IMR-90 (cell line): Measurements from ENCODE around the gene CNPPD1. TPM values are rescaled to one million over a fixed set of nuclear protein-coding genes. Genes with fewer than 3 reads are reported as not detected.
A peak's percentile ranks its signal among the peaks of the same experiment; 100 is the strongest.

ENCODE experiments used
- ATAC-seq: fragments of 200-7000 bp; cut with Tn5 transposase; 2 replicates; pipeline ENCODE4 v1.9.1; 2020; ENCODE audit warnings: low read depth, mild to moderate bottlenecking, moderate library complexity
- BruUV-seq: library from RNA; stranded (reverse); fragments of 400-500 nt; replicated peaks from 2 replicates; lab custom pipeline; 2021; lab: Mats Ljungman, UMichigan
- CTCF ChIA-PET: fragments of 300-600 bp; formaldehyde crosslinking; extraction: SDS; loops from one replicate; lab custom pipeline; 2021; ENCODE audit warnings: antibody characterized with exemption; lab: Yijun Ruan, JAX
- POLR2A ChIA-PET: fragments of 300-600 bp; sonication (Branson Sonifier 250); formaldehyde crosslinking; loops from one replicate; lab custom pipeline; 2022; ENCODE audit warnings: antibody characterized with exemption; ENCODE audit not compliant: unreplicated experiment; lab: Charles Lee
- DNase-seq: peaks from one replicate; pipeline ENCODE4 v3.0.0; 2013
- H2AFZ ChIP-seq: replicated peaks from 2 replicates; pipeline ENCODE3; 2013; ENCODE audit warnings: low read length, mild to moderate bottlenecking; ENCODE audit not compliant: poor library complexity
- H2AK5ac ChIP-seq: 2 replicates; pipeline ENCODE4 v1.6.1; 2013; ENCODE audit warnings: low read depth, low read length, inconsistent platforms
- H2AK9ac ChIP-seq: replicated peaks from 2 replicates; pipeline ENCODE3; 2013; ENCODE audit warnings: mild to moderate bottlenecking, low read depth, low read length, moderate library complexity; ENCODE audit not compliant: poor library complexity
- H2BK120ac ChIP-seq: 2 replicates; pipeline ENCODE4 v1.6.1; 2013; ENCODE audit warnings: low read depth, low read length, inconsistent platforms
- H2BK15ac ChIP-seq: 3 replicates; pipeline ENCODE4 v1.6.1; 2013; ENCODE audit warnings: low read depth, low read length, inconsistent platforms
- H2BK20ac ChIP-seq: 2 replicates; pipeline ENCODE4 v1.6.1; 2013; ENCODE audit warnings: low read depth, mild to moderate bottlenecking, inconsistent platforms, low read length, moderate library complexity
- H2BK5ac ChIP-seq: 2 replicates; pipeline ENCODE4 v1.6.1; 2013; ENCODE audit warnings: mild to moderate bottlenecking, low read depth, low read length, inconsistent platforms; ENCODE audit not compliant: poor library complexity, severe bottlenecking
- H3K14ac ChIP-seq: replicated peaks from 2 replicates; pipeline ENCODE4 v1.6.1; 2013; ENCODE audit warnings: low read depth, low read length, inconsistent platforms
- H3K18ac ChIP-seq: 2 replicates; pipeline ENCODE4 v1.6.1; 2013; ENCODE audit warnings: low read depth, low read length, control low read depth
- H3K23ac ChIP-seq: 2 replicates; pipeline ENCODE4 v1.6.1; 2013; ENCODE audit warnings: low read depth, low read length, inconsistent platforms
- H3K27ac ChIP-seq: 2 replicates; pipeline ENCODE4 v1.5.1; 2013; ENCODE audit warnings: mild to moderate bottlenecking, control low read depth, low read length; ENCODE audit not compliant: insufficient read depth
- H3K27me3 ChIP-seq: 2 replicates; pipeline ENCODE4 v1.6.1; 2013; ENCODE audit warnings: low read length; ENCODE audit not compliant: control insufficient read depth, insufficient read depth
- H3K36me3 ChIP-seq: 2 replicates; pipeline ENCODE4 v1.6.1; 2013; ENCODE audit warnings: low read length, mixed read lengths; ENCODE audit not compliant: control insufficient read depth, insufficient read depth
- H3K4ac ChIP-seq: 2 replicates; pipeline ENCODE4 v1.6.1; 2013; ENCODE audit warnings: low read depth, low read length, inconsistent platforms
- H3K4me1 ChIP-seq: 2 replicates; pipeline ENCODE4 v1.6.1; 2013; ENCODE audit warnings: low read length, mixed read lengths; ENCODE audit not compliant: control insufficient read depth, insufficient read depth
- H3K4me2 ChIP-seq: 2 replicates; pipeline ENCODE4 v1.6.1; 2013; ENCODE audit warnings: low read depth, mild to moderate bottlenecking, control low read depth, low read length, moderate library complexity
- H3K4me3 ChIP-seq: 2 replicates; pipeline ENCODE4 v1.5.1; 2013; ENCODE audit warnings: low read depth, mild to moderate bottlenecking, control low read depth, low read length, moderate library complexity; ENCODE audit not compliant: insufficient read depth
- H3K56ac ChIP-seq: 2 replicates; pipeline ENCODE4 v1.6.1; 2013; ENCODE audit warnings: low read length, inconsistent platforms; ENCODE audit not compliant: insufficient read depth; ENCODE audit errors: extremely low read depth
- H3K79me1 ChIP-seq, 2 experiments: 2 replicates each; pipeline ENCODE4 v1.6.1; 2013; ENCODE audit warnings: low read length in 2 of 2, inconsistent platforms in 1 of 2, low read depth in 1 of 2
- H3K9ac ChIP-seq: 2 replicates; pipeline ENCODE4 v1.6.1; 2013; ENCODE audit warnings: low read depth, low read length, control low read depth
- H3K9me1 ChIP-seq: 2 replicates; pipeline ENCODE4 v1.6.1; 2013; ENCODE audit warnings: low read length, inconsistent platforms; ENCODE audit not compliant: insufficient read depth
- H3K9me3 ChIP-seq: 2 replicates; pipeline ENCODE4 v1.6.1; 2013; ENCODE audit warnings: low read length; ENCODE audit not compliant: control insufficient read depth, insufficient read depth
- H4K20me1 ChIP-seq: 2 replicates; pipeline ENCODE4 v1.6.1; 2013; ENCODE audit warnings: low read length, inconsistent platforms; ENCODE audit not compliant: insufficient read depth
- H4K5ac ChIP-seq: 2 replicates; pipeline ENCODE4 v1.6.1; 2013; ENCODE audit warnings: mild to moderate bottlenecking, low read depth, low read length, control low read depth
- H4K8ac ChIP-seq, 2 experiments: 2 replicates each; pipeline ENCODE4 v1.6.1; 2013; ENCODE audit warnings: low read depth in 2 of 2, low read length in 2 of 2, control low read depth in 1 of 2, inconsistent platforms in 1 of 2
- H4K91ac ChIP-seq: 2 replicates; pipeline ENCODE4 v1.6.1; 2013; ENCODE audit warnings: low read depth, low read length, inconsistent platforms; ENCODE audit not compliant: insufficient read depth
- BHLHE40 ChIP-seq: fragments of 150-350 bp; IDR thresholded peaks from 2 replicates; pipeline ENCODE4 v1.6.1; 2016; ENCODE audit warnings: mild to moderate bottlenecking, low read depth, low read length
- CEBPB ChIP-seq: IDR thresholded peaks from 2 replicates; pipeline ENCODE4 v1.6.1; 2012; ENCODE audit warnings: low read depth, low read length, improper control_type of control experiment
- CHD1 ChIP-seq: IDR thresholded peaks from 2 replicates; pipeline ENCODE4 v1.6.1; 2012; ENCODE audit warnings: low read depth, low read length, improper control_type of control experiment
- FOS ChIP-seq: fragments of 150-350 bp; IDR thresholded peaks from 2 replicates; pipeline ENCODE4 v1.6.1; 2016; ENCODE audit warnings: low read depth, low read length
- MAZ ChIP-seq: IDR thresholded peaks from 2 replicates; pipeline ENCODE4 v1.6.1; 2012; ENCODE audit warnings: low read depth, mild to moderate bottlenecking, low read length, improper control_type of control experiment, moderate library complexity, borderline replicate concordance
- MXI1 ChIP-seq: IDR thresholded peaks from 2 replicates; pipeline ENCODE4 v1.6.1; 2012; ENCODE audit warnings: low read depth, mild to moderate bottlenecking, low read length, moderate library complexity, borderline replicate concordance
- NFE2L2 ChIP-seq: fragments of 150-350 bp; IDR thresholded peaks from 2 replicates; pipeline ENCODE4 v1.6.1; 2016; ENCODE audit warnings: low read depth, mild to moderate bottlenecking, low read length
- RAD21 ChIP-seq: IDR thresholded peaks from 2 replicates; pipeline ENCODE4 v1.6.1; 2012; ENCODE audit warnings: low read length, improper control_type of control experiment
- RCOR1 ChIP-seq: IDR thresholded peaks from 2 replicates; pipeline ENCODE4 v1.6.1; 2012; ENCODE audit warnings: mild to moderate bottlenecking, low read length, improper control_type of control experiment; ENCODE audit not compliant: insufficient replicate concordance
- RFX5 ChIP-seq: IDR thresholded peaks from 2 replicates; pipeline ENCODE4 v1.8.0; 2012; ENCODE audit warnings: low read depth, mild to moderate bottlenecking, low read length, moderate library complexity
- SMC3 ChIP-seq: fragments of 150-350 bp; IDR thresholded peaks from 2 replicates; pipeline ENCODE4 v1.6.1; 2016; ENCODE audit warnings: low read depth, mild to moderate bottlenecking, antibody characterized with exemption, low read length, moderate library complexity
- WGBS, 2 experiments: methylation state at CpG; one replicate each; pipeline versions ENCODE4 v1.1.5 to v1.1.7; 2013; ENCODE audit warnings: missing lambda C conversion rate in 2 of 2; ENCODE audit not compliant: insufficient read length in 1 of 2; ENCODE audit errors: extremely low coverage in 2 of 2; 5-methylcytosine and 5-hydroxymethylcytosine counted together
- dilution Hi-C: fragments of 300-500 bp; cut with HindIII; formaldehyde crosslinking; loops from one replicate; pipeline ENCODE4 v1.14.3; 2018; ENCODE audit warnings: low sequenced_read_pairs; ENCODE audit not compliant: unreplicated experiment
- in situ Hi-C: fragments of 300-500 bp; cut with MboI; formaldehyde crosslinking; loops from 3 replicates; pipeline ENCODE4 v1.14.3; 2019; ENCODE audit warnings: low sequenced_read_pairs, inconsistent platforms, mixed read lengths
- intact Hi-C: fragments of 100-400 bp; cut with micrococcal nuclease; formaldehyde crosslinking; loops from 2 replicates; pipeline ENCODE4 v1.10.0; 2022
- polyA plus RNA-seq, 3 experiments: library from polyadenylated mRNA; depleted of rRNA; stranded (reverse); fragments of >200 nt; gene quantifications; 2 replicates each; pipeline ENCODE4 v1.2.3, GENCODE V29; 2012; ENCODE audit warnings: low replicate concordance in 1 of 3
- total RNA-seq: library from RNA; depleted of rRNA; stranded (reverse); fragments of >200 nt; gene quantifications from 2 replicates; pipeline ENCODE4 v1.2.3, GENCODE V29; 2012
- TF ChIP-seq, protein P1 (sequence below): fragments of 150-350 bp; IDR thresholded peaks from 2 replicates; pipeline ENCODE4 v1.6.1; 2017; ENCODE audit warnings: mild to moderate bottlenecking, antibody characterized with exemption, low read length, low read depth
- TF ChIP-seq, protein P2 (sequence below): fragments of 150-350 bp; IDR thresholded peaks from 2 replicates; pipeline ENCODE4 v1.6.1; 2016; ENCODE audit warnings: low read depth, mild to moderate bottlenecking, low read length, moderate library complexity, borderline replicate concordance
- TF ChIP-seq, protein P3 (sequence below): conservative IDR thresholded peaks from 2 replicates; pipeline ENCODE4 v1.5.1; 2012; ENCODE audit warnings: mild to moderate bottlenecking, low read depth, low read length, improper control_type of control experiment

CNPPD1 gene
- total and polyA plus RNA-seq, 2 of the 4 experiments (the other 2 are of a cell fraction): 11.1 to 29.2 TPM

DNA sequence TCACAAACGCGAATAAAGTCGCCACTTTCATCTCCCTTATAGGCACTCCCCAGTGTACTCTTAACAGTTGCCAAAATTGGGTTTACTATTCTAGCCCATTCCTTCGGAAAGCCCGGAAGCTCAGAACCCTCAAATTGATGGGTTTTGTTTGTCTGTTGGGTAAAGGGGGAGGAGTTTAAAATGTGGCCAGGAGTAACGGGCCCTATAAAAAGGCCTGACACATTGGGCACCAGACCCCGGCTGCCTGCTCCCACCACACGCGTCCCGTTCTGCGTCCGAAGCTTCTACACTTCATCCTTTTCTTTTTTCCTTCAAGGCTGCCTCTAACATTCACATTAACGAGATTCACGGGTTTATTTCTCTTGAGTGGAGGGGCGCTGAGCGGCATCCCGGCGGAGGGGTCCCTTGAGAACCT, 16.9 kb downstream of the CNPPD1 start (continued):
- TF ChIP-seq BHLHE40 (no peak), CHD1 (no peak)

DNA sequence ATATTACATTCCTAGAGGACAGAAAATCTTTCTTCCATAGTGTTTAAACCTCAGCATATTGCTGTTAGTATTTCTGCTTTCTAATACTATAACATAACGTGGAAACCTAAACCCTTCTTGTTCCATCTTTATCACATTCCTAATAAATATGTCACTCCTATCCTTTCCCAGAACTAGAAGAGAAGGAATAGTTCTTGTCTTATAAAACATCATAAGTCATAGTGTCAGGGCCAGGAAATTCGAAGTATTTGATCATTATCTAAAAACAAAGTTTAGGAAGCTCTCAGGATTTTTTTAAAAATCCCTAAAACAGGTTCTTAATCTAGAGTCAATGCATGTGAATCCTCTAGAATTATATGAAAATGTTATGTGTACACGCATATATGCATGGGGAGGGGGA, 18.1 kb downstream of the CNPPD1 start:
- no CpG with 5 or more reads among the region's 3 CpGs for WGBS, 2 experiments
- H3K23ac ChIP-seq: no peak overlapping the region
- H3K4ac ChIP-seq: no peak overlapping the region
- no peak overlapping the region for H4K5ac ChIP-seq
- H4K8ac ChIP-seq: no peak overlapping the region
- H3K4me1 ChIP-seq: peaks cover 3% of the 10 kb centered on the region; the same call in 1 of the 2 replicates
- no TSS peak for BruUV-seq
- intact Hi-C loops: no loop called here
- ATAC-seq (no peak), DNase-seq (peak; percentile 17)
- H2AK9ac ChIP-seq: no peak overlapping the region
- no peaks in the 10 kb centered on the region for H3K27me3 ChIP-seq
- no peak overlapping the region for H2BK5ac ChIP-seq
- no peak overlapping the region for H2BK120ac ChIP-seq
- no peak overlapping the region for H3K18ac ChIP-seq
- no peak overlapping the region for H3K56ac ChIP-seq
- no peak overlapping the region for H3K9ac ChIP-seq
- H3K79me1 ChIP-seq: peaks cover 5 to 17% of the 10 kb centered on the region in 2 experiments; a peak in 2 of 4 replicates
- H3K9me1 ChIP-seq: no peaks in the 10 kb centered on the region; the same call in 1 of the 2 replicates
- no peak overlapping the region for H3K4me3 ChIP-seq
- no peak overlapping the region for H2BK20ac ChIP-seq
- H2AK5ac ChIP-seq: no peak overlapping the region
- H3K27ac ChIP-seq: no peak overlapping the region
- no peak overlapping the region for H3K4me2 ChIP-seq
- ChIA-PET POLR2A (no interaction called here), CTCF (interaction anchor here (0.6 to 1.6 kb wide), 5 partner anchors 99 to 210 kb away, joined by 3 to 8 read pairs (median 3); no protein-coding TSS in a partner anchor)
- H2BK15ac ChIP-seq: no peak overlapping the region
- dilution Hi-C loops: no loop called here
- H3K9me3 ChIP-seq: no peaks in the 10 kb centered on the region
- in situ Hi-C loops: no loop called here
- H4K20me1 ChIP-seq: no peaks in the 10 kb centered on the region
- H3K14ac ChIP-seq: no peak overlapping the region
- H3K36me3 ChIP-seq: 0 out of 2 replicates have a peak, but pooled peaks cover 3% of the 10 kb centered on the region
- no peak overlapping the region for H4K91ac ChIP-seq
- H2AFZ ChIP-seq: no peak overlapping the region
- TF ChIP-seq BHLHE40 (no peak), RCOR1 (no peak), RAD21 (no peak), MAZ (no peak), MXI1 (no peak), CEBPB (no peak), FOS (no peak), SMC3 (no peak), NFE2L2 (no peak), RFX5 (no peak)
- TF ChIP-seq, protein P1, sequence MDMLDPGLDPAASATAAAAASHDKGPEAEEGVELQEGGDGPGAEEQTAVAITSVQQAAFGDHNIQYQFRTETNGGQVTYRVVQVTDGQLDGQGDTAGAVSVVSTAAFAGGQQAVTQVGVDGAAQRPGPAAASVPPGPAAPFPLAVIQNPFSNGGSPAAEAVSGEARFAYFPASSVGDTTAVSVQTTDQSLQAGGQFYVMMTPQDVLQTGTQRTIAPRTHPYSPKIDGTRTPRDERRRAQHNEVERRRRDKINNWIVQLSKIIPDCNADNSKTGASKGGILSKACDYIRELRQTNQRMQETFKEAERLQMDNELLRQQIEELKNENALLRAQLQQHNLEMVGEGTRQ: no peak
- TF ChIP-seq, protein P2, sequence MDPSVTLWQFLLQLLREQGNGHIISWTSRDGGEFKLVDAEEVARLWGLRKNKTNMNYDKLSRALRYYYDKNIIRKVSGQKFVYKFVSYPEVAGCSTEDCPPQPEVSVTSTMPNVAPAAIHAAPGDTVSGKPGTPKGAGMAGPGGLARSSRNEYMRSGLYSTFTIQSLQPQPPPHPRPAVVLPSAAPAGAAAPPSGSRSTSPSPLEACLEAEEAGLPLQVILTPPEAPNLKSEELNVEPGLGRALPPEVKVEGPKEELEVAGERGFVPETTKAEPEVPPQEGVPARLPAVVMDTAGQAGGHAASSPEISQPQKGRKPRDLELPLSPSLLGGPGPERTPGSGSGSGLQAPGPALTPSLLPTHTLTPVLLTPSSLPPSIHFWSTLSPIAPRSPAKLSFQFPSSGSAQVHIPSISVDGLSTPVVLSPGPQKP: no peak
- TF ChIP-seq, protein P3, sequence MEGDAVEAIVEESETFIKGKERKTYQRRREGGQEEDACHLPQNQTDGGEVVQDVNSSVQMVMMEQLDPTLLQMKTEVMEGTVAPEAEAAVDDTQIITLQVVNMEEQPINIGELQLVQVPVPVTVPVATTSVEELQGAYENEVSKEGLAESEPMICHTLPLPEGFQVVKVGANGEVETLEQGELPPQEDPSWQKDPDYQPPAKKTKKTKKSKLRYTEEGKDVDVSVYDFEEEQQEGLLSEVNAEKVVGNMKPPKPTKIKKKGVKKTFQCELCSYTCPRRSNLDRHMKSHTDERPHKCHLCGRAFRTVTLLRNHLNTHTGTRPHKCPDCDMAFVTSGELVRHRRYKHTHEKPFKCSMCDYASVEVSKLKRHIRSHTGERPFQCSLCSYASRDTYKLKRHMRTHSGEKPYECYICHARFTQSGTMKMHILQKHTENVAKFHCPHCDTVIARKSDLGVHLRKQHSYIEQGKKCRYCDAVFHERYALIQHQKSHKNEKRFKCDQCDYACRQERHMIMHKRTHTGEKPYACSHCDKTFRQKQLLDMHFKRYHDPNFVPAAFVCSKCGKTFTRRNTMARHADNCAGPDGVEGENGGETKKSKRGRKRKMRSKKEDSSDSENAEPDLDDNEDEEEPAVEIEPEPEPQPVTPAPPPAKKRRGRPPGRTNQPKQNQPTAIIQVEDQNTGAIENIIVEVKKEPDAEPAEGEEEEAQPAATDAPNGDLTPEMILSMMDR: no peak
